T-helper 17 cell (primary cell): ENCODE measurements around the gene TNP2. TPM values are rescaled to one million over a fixed set of nuclear protein-coding genes. Genes with fewer than 3 reads are reported as not detected.
A peak's percentile ranks its signal among the peaks of the same experiment; 100 is the strongest.

Experiments
- ATAC-seq: fragments of 150-1000 bp; cut with Tn5 transposase; 2 replicates; pipeline ENCODE4 v1.10.0; 2021; ENCODE audit warnings: mild to moderate bottlenecking, moderate library complexity
- DNase-seq, 3 donors: peaks; one replicate each; pipeline versions ENCODE4 v3.0.0 to v3.0.0-alpha.2; 2020 to 2021
- H3K9me3 ChIP-seq: one replicate; pipeline ENCODE4 v1.7.0; 2013; ENCODE audit warnings: low read length, mild to moderate bottlenecking; ENCODE audit not compliant: control insufficient read depth, poor library complexity, severe bottlenecking
- H3K27ac Mint-ChIP-seq: one replicate; pipeline ENCODE4 v1.8.0; 2022; ENCODE audit warnings: mild to moderate bottlenecking, moderate library complexity, mixed read lengths
- H3K27me3 Mint-ChIP-seq: one replicate; pipeline ENCODE4 v1.8.0; 2022; ENCODE audit warnings: mixed read lengths
- H3K36me3 Mint-ChIP-seq: one replicate; pipeline ENCODE4 v1.8.0; 2022; ENCODE audit warnings: low read depth, mixed read lengths
- H3K4me1 Mint-ChIP-seq: one replicate; pipeline ENCODE4 v1.8.0; 2022; ENCODE audit warnings: mild to moderate bottlenecking, mixed read lengths
- H3K4me3 Mint-ChIP-seq: one replicate; pipeline ENCODE4 v1.8.0; 2022; ENCODE audit warnings: mild to moderate bottlenecking, moderate library complexity, mixed read lengths
- total RNA-seq, 4 donors: library from RNA in 2 of 4; stranded (reverse) in 2 of 4; gene quantifications; one replicate each; pipeline ENCODE4 v1.2.3 and lab custom pipeline; 2022 to 2026

The TNP2 gene
- total RNA-seq, 2 donors from 2014 or later: not detected

DNA sequence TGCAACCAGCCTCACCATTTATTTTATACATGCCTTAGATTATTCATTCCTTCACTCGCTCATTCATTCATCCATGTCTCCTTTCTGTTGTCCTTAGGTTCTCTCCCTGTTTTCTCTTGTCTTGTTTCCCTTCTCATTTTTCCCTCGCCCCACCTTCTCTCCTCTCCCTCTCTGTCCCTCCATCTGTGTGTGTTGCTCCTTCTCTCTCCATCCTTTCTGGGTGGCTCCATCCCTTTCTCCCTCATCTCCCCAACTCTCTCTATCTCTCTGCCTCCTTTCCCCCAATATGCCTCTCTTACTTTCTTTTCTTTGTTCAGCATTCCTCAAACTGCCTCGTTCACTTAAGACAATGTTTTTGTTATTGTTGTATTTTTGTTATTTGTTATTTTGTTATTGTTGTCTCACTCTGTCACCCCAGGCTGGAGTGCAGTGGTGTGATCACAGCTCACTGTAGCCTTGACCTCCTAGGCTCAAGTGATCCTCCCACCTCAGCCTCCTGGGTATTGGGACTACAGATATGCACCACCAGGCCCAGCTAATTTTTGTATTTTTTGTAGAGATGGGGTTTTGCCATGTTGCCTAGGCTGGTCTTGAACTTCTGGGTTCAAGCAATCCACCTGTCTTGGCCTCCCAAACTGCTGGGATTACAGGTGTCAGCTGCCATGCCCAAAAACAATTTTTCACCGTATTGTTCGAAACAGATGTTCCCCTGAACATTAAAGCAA, 27.5 kb downstream of the TNP2 start:
- H3K4me3 Mint-ChIP-seq: no peak overlapping the region
- no peaks in the 10 kb centered on the region for H3K9me3 ChIP-seq
- ATAC-seq (no peak), DNase-seq (no peak)
- H3K36me3 Mint-ChIP-seq: no peaks in the 10 kb centered on the region
- no peak overlapping the region for H3K27ac Mint-ChIP-seq
- H3K4me1 Mint-ChIP-seq: peaks cover 18% of the 10 kb centered on the region
- H3K27me3 Mint-ChIP-seq: no peaks in the 10 kb centered on the region

DNA sequence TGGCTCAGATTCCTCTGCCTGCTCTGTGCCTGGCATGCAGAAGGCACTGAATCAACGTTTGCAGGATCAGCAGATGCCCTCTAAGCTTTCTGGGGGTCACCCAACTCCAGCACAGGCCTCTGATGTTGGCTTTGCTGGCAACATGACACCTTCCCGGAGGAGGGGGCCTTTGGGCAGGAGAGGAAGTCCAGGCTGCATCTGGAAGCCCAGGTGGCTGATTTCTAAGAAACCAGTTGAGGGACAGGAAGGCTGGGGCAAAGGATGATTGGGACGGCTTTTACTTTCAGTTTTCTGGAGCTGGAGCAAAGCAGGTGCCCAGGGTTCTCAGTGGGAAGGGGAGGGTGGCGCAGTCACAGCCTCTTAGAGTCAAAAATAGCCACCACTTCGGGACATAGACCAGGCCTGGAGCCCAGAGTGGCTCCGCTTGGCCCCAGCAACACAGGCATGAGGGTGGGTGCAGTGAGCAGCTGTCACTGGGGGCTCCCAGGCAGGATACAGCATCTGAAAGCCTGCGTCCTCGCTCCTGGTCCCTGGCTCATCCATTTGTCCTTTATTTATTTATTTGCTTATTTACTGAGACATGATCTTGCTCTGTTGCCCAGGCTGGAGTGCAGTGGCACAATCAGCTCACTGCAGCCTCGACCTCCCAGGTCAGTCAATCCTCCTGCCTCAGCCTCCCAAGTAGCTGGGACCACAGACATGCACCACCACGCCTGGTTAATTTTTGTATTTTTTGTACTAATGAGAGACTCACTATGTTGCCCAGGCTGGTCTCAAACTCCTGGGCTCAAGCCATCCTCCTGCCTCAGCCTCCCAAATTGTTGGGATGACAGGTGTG, 28.3 kb downstream of the TNP2 start:
- no peaks in the 10 kb centered on the region for H3K9me3 ChIP-seq
- Mint-ChIP-seq H3K4me1 (peaks cover 18% of the 10 kb centered on the region), H3K4me3 (peak overlapping the region; percentile 62), H3K27ac (no peak overlapping the region), H3K27me3 (no peaks in the 10 kb centered on the region), H3K36me3 (no peaks in the 10 kb centered on the region)
- DNase-seq (no peak), ATAC-seq (no peak)

DNA sequence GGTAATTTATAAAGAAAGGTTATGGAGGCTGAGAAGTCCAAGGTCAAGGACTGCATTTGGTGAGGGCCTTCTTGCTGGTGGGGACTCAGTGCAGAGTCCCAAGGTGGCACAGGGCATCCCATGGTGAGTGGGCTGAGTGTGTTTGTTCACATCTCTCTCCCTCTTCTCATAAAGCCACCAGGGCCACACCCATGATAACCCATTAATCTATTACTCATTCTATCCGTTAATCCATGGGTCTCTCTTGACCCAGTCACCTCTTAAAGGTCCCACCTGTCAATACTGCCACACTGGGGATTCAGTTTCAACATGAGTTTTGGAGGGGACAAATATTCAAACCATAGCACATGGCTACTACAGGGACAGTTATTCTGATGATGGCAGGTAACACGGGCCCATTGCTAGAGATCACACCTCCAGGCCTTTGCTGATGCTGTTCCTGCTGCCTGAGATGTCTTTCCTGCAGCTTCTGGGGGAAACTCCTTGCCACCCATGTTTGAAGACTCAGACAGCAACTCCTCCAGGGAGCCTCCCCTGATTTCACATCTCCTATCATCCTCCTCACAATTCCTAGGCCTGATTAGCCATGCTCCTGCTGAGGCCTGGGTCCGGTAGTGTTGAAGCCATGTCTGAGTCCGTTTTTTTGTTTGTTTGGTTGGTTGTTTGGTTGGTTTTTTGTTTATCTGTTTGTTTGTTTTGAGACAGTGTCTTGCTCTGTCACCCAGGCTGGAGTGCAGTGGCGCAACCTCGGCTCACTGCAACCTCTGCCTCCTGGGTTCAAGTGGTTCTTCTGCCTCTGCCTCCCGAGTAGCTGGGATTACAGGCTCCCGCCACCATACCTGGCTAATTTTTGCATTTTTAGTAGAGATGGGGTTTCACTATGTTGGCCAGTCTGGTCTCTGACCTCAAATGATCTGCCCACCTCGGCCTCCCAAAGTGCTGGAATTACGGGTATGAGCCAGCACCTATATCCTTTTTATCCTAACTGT, 29.2 kb downstream of the TNP2 start:
- no peaks in the 10 kb centered on the region for H3K36me3 Mint-ChIP-seq
- peak overlapping the region; percentile 62 for H3K4me3 Mint-ChIP-seq
- peak overlapping the region; percentile 70 for H3K27ac Mint-ChIP-seq

DNA sequence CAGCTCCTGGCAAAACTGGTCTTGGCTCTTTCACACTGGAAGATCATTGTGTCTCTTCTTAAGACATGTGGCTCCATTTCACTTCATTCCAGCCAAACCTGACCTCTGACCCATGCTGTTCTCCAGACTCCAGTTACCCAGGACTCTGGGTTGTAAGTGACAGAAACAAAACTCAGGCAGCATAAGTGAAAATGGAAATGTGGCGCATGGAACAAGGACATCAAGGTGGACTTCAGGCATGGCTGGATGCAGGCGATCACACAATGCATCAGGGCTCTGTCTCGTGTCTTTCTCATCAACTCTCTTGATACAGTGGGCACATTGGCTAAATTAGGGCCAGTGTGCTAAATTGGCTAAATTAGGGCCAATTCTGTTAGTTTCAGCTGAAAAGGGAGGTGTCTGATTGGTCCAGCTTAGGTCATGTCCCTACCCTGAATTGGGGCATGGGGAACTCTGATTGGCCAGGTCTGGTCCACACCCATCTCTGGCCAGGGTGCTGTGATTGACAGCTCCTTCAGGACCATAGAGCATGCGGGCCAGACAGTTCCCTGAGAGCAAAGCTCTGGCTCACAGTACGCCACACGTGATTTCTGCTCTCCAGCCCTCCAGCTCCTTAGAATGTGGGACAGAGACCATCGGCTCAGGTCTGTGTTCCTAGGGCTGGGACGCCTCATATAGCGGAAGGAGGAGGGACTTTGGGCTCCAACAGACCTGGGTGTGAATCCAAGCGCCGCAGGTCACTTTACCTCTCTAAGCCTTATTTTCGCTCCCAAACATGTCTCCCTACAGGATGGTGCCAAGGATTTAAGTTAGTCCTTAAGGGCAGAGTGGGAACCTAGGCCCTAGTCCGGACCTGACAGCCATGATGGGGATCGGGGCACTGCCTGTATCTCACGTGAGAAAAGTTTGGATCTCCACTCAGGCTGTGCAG, 30.6 kb downstream of the TNP2 start:
- Mint-ChIP-seq H3K36me3 (no peaks in the 10 kb centered on the region), H3K4me1 (peaks cover 29% of the 10 kb centered on the region), H3K27me3 (no peaks in the 10 kb centered on the region), H3K4me3 (no peak overlapping the region), H3K27ac (no peak overlapping the region)
- DNase-seq (no peak), ATAC-seq (no peak)
- no peaks in the 10 kb centered on the region for H3K9me3 ChIP-seq

More for the DNA sequence above, 29.2 kb downstream of the TNP2 start:
- no peaks in the 10 kb centered on the region for H3K9me3 ChIP-seq
- Mint-ChIP-seq H3K4me1 (peaks cover 23% of the 10 kb centered on the region), H3K27me3 (no peaks in the 10 kb centered on the region)
- DNase-seq (no peak), ATAC-seq (no peak)

DNA sequence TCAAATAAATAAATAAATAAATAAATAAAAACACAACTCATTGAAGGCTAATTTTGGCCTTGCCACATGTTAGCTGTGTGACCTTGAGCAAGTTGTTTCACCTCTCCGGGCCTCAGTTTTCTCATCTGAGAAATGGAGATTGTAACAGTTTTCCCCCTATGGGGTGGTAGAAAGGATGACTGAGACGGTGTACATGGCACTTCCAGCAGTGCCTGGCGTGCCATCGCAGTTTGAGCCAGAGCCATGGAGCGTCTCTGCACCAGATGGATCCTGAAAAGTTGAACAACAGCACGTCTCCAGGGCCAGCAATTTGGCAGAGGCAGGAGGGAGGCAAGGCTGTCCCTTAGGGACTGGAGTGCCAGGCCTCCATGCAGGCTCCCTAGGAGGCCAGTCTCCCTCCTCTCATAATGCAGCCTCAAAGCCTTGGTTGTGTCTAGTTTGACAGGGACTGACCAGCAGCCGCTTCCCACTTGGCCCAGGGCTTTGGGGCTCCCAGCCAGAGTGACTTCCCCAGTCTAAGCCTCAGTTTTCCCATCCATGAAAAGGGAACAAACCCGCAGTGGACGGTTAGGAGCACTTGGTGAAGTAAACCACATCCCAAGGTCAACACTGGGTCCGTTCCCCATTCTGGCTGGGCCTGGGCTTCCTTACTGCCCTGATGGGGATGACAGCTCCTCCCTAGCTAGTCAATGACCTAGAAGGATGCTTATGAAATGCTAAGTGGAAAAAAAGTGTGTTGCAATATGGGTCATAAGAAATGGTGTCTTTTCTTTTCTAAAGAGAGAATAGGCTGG, 32.5 kb downstream of the TNP2 start:
- Mint-ChIP-seq H3K36me3 (no peaks in the 10 kb centered on the region), H3K27ac (no peak overlapping the region), H3K27me3 (no peaks in the 10 kb centered on the region), H3K4me3 (no peak overlapping the region), H3K4me1 (peaks cover 44% of the 10 kb centered on the region)
- no peaks in the 10 kb centered on the region for H3K9me3 ChIP-seq
- DNase-seq (no peak), ATAC-seq (no peak)

DNA sequence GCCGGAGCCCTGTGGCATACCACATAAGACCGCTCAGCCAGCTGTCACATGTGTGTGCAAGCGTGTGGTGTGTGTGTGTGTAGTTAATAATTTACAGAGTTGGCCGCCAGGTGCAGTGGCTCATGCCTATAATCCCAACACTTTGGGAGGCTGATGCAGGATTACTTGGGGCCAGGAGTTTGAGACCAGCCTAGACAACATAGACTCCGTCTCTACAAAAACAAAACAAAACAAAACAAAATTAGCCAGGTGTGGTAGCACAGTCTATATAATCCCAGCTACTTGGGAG, 33.5 kb downstream of the TNP2 start:
- H3K4me1 Mint-ChIP-seq: peaks cover 49% of the 10 kb centered on the region
- H3K27me3 Mint-ChIP-seq: no peaks in the 10 kb centered on the region
- H3K36me3 Mint-ChIP-seq: no peaks in the 10 kb centered on the region
- no peak overlapping the region for H3K27ac Mint-ChIP-seq
- ATAC-seq (no peak), DNase-seq (no peak)
- no peak overlapping the region for H3K4me3 Mint-ChIP-seq
- H3K9me3 ChIP-seq: no peaks in the 10 kb centered on the region

DNA sequence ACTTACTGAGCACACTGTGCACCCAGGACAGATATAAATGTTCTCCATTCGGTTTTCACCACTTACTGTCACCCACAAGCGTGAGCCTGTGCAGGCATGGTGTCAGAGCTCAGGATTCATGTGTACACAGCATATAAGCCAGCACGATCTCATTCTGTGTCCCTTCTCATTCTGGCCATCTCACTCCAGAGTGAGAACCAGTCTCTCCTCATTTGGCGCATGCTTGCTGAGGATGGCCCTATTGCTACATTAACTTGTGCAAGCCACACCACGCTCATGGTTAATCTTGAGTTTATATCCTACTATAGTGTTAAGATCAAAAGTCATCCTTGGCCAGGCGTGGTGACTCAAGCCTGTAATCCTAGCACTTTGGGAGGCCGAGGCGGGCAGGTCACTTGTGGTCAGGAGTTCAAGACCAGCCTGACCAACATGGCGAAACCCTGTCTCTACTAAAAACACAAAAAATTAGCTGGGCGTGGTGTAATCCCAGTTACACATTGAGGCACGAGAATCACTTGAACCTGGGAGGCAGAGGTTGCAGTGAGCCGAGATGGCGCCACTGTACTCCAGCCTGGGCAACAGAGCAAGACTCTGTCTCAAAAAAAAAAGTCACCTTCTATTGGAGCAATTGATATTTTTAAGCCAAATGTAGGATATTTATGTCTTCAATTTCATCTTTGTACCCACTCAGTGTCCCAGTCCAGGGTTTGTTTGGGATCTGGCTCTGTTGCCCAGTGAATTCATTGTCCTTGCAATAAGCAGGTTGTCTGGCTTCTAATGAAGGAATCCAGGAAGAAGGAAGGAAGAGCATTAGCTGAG, 34.0 kb downstream of the TNP2 start:
- ATAC-seq: no peak
- Mint-ChIP-seq H3K4me1 (peaks cover 43% of the 10 kb centered on the region), H3K27me3 (no peaks in the 10 kb centered on the region), H3K36me3 (no peaks in the 10 kb centered on the region), H3K27ac (peak overlapping the region; percentile 99), H3K4me3 (no peak overlapping the region)
- H3K9me3 ChIP-seq: no peaks in the 10 kb centered on the region
- DNase-seq: no peak

DNA sequence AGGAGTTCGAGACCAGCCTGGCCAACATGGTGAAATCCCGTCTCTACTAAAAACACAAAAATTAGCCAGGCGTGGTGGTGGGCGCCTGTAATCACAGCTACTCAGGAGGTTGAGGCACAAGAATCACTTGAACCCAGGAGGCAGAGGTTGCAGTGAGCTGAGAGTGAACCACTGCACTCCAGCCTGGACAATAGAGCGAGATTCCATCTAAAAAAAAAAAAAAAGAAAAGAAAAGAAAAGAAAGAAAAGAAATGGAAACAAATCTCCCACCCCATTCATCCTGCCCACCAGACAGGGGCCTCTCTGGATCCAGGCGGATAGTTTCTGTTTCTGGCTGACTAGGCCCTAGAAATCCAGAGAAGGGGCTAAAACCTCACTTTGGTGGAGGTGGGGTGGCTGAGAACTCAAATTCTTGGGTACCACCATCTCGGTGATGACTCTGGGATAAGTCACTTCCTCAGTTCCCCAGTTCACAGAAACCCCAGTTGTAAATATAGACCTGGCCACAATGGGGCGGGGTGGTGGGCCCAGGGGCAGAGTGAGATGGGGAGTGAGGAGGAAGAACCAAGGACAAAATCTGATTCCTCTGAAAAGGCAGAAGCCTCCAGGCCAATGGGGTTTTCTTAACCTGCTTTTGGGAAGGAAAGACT, 35.3 kb downstream of the TNP2 start:
- ATAC-seq: no peak
- Mint-ChIP-seq H3K4me1 (peaks cover 38% of the 10 kb centered on the region), H3K27ac (peak overlapping the region; percentile 99), H3K36me3 (no peaks in the 10 kb centered on the region), H3K27me3 (no peaks in the 10 kb centered on the region), H3K4me3 (peak overlapping the region; percentile 78)
- no peaks in the 10 kb centered on the region for H3K9me3 ChIP-seq
- peak in 1 of 3 donors; percentile 25 for DNase-seq

DNA sequence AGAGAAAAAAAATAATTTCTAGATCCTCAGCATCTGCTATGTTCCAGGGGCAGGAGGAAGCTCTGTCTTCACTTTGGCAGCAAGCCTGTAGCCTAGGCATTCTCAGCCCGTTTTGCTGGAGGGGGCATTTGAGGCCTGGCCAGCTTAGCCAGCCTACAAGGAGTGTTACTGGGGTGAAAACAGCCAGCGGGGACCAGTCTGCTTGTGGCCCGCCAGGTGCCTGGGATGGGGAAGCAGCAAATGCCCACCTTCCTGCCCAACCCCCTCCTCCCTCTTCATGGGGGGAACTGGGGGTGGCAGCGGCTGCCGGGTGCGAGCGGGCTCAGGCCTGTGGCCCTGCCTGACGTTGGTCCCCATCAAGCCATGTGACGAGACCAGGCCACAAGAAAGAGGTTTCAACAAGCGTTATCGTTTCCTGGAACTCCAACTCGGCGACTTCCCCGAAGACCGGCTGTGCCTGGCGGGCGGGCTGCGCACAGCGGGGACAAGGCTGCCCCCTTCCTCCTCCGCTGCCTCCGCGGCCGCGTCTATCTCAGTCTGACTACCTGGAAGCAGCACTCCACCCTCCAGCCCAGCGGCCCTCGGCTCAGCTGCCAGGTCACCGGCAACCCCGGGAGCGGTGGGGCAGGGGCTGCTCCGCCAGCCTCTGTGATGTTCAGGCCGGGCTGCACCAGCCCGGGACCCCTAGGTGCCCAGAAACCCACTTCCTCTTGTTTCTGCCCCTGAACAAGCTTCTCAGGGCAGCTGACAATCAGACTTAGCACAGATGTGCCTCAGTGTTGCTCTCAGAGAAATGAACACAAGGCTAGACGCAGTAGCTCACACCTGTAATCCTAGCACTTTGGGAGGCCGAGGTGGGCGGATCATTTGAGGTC, 36.0 kb downstream of the TNP2 start:
- DNase-seq: peak; percentile 62 to 70 (median 68)
- no peaks in the 10 kb centered on the region for H3K36me3 Mint-ChIP-seq
- H3K4me1 Mint-ChIP-seq: peaks cover 42% of the 10 kb centered on the region

DNA sequence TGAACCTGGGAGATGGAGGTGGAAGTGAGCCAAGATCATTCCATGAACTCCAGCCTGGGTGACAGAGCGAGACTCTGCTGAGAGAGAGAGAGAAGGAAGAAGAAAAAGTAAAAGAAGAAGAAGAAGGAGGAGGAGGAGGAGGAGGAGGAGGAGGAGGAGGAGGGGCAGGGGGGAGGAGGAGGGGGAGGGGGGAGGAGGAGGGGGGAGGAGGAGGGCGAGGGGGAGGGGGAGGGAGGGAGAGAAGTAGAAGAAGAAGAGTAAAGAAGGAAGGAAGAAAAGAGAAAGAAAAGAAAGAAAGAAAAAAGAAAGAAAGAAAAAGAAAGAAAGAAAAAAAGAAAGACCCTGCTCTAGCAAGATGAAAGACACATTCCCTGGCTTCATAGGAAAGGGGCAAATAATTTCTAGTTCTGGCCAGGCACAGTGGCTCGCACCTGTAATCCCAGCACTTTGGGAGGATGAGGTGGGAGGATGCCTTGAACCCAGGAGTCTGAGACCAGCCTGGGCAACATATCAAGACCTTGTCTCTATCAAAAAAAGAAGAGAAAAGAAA, 36.7 kb downstream of the TNP2 start:
- Mint-ChIP-seq H3K4me1 (peaks cover 42% of the 10 kb centered on the region), H3K36me3 (no peaks in the 10 kb centered on the region), H3K27ac (peak overlapping the region; percentile 99), H3K4me3 (peak overlapping the region; percentile 78), H3K27me3 (no peaks in the 10 kb centered on the region)
- no peaks in the 10 kb centered on the region for H3K9me3 ChIP-seq
- ATAC-seq (no peak), DNase-seq (no peak)

More for the DNA sequence above, 36.0 kb downstream of the TNP2 start:
- H3K27ac Mint-ChIP-seq: peak overlapping the region; percentile 99
- H3K27me3 Mint-ChIP-seq: no peaks in the 10 kb centered on the region
- no peaks in the 10 kb centered on the region for H3K9me3 ChIP-seq
- peak overlapping the region; percentile 78 for H3K4me3 Mint-ChIP-seq
- ATAC-seq: peak; percentile 90
